GM18868 (cell line): ENCODE results near the gene DMXL2.
"Not testable (repeated sequence)": the region's sequence is repeated elsewhere in the genome, so short reads cannot be mapped to it uniquely, and the experiment has no call there.

Experiments
- ATAC-seq: cut with Tn5 transposase; IDR thresholded peaks from one replicate; pipeline ENCODE4 v1.9.1; 2021; ENCODE audit warnings: mild to moderate bottlenecking, moderate library complexity; ENCODE audit not compliant: unreplicated experiment

Gene DMXL2

DNA sequence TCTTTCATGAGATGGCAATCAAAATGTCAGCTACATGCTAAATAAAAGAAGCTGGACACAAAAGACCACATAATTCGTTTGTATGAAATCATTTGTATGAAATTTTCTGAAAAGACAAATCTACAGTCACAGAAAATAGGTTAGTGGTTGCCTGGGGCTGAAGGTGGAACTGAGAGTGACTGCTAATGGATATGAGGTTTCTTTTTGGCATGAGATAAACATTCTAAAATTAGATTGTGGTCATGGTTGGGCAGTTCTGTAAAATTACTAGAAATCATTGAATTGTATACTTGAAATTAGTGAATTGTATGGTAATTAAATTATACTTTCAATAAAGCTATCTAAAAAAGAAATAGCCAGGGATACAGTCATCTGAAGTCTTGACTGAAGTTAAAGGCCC lies 2.7 kb upstream of the DMXL2 start:
- peak; percentile 40 for ATAC-seq

DNA sequence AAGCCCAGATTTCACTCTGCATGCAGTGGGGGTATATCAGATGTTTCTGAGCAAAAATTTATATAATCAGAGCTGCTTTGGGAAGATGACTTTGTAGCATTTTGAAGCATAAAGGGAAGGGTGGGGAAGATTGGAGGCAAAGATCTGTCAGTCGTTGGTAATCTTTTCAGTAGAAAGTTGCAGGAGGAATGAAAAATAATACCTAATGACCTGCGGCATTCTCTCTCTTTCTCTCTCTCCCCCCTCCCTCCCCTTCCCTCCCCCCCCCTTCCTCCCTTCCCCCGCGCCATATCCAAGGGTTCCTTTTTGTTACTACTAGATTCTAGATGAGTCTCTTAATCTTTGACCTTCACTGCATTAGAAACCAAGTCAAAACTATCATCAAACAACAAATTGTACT lies 1.5 kb upstream of the DMXL2 start:
- no peak for ATAC-seq

DNA sequence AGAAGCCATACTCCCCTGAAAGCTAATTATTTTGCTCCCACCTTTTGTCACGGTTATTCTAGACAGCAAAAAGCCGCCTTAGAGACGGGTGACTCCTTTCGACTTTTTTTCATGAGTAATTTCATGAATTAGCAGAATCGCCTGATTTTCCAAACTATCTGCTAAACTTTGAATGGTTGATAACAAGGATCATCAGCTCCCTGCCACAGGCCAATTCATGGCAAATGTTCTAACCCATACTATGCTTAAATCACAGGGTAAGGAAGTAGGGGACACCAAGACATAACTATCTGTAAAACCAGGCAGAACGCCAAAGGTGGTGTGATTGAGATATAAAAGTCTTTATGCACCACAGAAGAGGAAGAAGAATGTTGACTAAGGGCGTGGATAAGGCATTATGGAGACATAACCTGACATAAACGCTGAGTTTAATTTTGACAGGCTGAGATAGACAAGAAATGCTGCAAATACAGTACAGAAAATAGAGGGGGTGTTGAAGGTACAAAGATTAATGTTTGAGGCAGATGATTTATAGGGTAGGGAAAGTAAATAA lies 891 bp upstream of the DMXL2 start:
- ATAC-seq = no peak

DNA sequence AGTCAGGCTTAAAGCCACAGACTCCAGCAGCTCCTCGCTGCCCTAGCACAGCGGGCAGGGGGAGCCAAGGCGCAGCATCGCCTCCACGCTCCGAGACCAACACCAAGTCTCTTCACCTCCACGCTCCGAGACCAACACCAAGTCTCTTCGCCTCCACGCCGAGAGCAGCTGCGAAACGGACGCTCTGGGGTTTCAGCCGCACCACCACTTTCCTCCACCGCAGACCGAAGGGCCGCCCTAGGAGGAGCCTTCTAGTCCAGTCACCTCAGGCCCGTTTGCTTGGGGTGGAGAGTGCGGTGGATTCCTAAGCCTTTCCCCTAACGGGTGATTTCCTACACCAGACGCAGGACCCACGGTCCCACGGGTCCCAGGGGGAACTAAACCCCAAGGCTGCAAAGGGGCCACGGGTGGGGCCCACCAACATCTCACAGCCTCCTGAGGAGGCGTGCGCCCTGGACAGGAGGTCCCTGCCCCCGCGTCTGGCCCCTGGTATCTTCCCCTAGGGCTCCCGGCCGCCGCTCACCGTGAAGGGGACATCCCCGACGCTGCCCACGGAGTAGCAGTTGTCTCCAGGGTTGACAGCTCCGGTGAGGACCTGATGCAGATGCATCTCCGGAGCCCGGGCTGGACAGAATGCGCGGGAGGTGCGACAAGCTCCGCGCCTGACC lies 501 bp downstream of the DMXL2 start:
- ATAC-seq = peak; percentile 35

DNA sequence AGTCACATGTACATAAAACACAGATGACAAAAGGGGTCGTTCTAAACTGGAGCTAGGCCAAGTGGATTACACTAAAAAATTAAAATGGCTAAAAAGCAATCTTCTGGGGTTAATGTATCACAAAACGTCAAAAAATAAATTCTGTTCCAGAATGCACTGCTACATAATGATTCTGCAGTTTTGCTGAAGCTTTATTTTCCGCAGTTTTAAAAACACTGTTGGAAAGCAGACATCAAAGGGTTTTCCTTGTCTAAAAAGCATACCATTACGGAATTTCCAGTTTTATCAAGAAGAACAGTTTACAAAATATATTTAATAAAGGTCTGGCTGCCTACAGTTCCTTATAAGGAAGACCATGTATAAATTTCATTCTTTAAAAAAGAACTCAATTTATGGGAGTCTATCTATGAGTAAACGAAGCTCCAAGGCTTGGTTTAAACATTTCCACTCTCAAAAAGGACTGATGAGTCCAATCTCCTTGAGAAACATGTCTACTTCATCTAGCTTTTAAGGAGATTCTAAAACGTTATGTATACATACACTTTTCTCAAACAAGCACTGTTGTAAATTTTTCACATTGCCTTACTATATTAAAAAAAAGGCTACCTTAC lies 1.3 kb downstream of the DMXL2 start:
- ATAC-seq = no peak

DNA sequence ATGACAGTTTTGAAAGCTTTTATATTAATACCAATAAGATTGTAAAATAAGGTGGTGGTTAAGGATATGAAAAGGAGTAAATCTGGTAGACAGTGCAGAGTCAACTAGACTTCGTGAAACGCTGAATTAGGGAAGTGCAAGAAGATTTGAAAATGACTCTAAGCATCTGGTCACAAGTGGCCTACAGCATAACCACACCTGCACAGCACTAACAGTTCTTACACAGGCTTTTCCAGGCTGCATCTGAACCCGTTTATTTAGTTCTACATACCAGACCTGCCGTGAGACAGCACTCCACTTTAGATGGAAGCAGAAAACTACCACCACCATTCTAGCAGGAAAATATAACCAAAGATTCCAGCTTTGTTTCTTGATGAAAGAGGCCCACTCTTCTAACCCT lies 1.9 kb downstream of the DMXL2 start:
- peak; percentile 35 for ATAC-seq

DNA sequence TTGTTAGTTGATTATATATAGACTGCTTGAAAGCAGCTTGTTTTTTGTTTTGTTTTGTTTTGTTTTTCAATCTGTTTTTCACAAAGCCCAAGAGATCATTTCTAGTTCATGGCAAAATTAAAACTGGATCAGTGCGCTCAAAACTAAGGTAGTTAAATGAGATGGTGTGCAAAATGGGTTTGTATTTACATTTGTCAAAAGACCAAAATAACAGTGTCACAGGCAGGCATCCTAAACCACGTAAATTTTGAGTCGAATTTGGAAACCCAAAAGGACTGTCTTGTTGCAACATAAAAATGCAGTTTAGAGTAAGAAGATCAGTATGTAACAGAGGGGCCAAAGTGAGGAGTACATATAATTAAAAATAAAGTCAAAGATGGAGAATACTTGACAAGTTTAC lies 2.4 kb downstream of the DMXL2 start:
- ATAC-seq = no peak

DNA sequence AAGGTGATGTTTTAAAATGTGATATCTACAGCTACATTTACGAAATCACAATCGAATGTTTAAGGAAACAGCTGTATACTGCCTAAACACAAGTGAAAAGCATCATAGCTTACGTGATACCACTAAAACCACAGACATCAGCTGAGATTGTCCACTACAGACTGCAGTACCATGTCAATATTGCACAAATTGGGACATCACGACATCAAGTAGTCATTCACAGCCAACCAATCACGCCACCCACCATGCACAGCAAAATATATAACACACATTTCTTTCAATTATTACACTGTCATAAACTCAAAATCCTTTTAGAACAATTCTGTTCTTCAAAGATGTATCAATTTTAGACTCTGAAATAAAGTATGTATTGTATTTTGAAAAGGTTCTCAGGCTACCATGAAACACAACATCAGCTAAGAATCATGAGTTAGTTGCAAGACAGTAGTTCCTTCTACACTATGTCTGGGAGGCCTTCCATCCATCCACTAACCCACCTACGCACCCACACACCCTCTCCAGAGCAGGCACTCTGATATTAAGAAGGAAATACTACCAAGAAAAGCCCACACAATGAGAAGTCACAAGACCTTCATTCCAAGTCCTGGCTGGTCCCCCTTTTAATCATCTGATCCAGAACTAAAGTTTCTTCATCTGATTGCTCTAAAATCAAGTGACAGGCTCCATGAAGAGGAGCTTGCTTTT lies 3.1 kb downstream of the DMXL2 start:
- ATAC-seq = no peak

DNA sequence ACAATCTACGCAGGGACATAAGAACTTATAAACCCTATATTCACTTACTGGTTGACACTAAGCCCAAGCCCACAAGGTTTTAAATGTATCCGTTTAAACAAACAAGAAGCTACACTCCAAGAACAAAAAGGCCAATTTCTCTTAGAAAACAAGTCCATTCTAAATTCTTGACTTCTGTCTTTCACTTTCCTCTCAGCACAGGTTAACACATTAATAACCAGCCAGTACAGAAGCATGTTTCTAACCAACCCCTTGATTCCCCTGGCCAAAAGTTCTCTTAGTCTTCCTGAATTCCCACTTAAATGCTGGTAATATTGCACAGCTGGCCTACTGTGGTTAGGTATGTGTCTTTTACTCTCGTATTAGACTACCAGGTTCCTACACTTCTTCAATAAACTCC lies 4.7 kb downstream of the DMXL2 start:
- no peak for ATAC-seq

DNA sequence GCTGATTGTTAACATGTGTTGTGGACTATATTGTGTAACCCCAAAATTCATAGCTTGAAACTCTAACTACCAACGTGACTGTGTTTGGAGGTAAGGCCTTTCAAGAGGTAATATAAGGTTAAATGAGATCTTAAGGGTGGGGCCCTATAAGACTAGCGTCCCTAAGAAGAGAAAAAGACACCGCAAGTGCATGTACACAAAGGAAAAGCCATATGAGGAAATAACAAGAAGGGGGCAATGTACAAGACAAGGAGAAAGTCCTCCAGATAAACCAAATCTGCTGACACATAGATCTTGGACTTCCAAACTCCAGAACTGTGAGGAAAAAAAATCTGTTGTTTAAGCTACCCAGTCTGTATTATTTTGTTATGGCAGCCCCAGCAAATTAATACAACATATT lies 8.6 kb downstream of the DMXL2 start:
- ATAC-seq = no peak

DNA sequence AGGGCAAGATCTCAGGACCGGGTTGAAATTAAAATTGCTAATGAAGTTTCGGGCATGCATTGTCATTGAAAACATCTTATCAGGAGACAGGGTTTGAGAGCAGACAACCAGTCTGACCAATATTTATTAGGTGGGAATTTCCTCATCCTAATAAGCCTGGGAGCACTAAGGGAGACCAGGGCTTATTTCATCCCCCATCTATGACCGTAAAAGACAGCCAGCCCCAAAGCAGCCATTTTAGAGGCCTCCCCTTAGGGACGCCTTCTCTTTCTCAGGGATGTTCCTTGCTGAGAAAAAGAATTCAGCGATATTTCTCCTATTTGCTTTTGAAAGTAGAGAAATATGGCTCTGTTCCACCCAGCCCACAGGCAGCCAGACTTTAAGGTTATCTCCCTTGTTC lies 9.9 kb downstream of the DMXL2 start:
- not testable (repeated sequence) for ATAC-seq

DNA sequence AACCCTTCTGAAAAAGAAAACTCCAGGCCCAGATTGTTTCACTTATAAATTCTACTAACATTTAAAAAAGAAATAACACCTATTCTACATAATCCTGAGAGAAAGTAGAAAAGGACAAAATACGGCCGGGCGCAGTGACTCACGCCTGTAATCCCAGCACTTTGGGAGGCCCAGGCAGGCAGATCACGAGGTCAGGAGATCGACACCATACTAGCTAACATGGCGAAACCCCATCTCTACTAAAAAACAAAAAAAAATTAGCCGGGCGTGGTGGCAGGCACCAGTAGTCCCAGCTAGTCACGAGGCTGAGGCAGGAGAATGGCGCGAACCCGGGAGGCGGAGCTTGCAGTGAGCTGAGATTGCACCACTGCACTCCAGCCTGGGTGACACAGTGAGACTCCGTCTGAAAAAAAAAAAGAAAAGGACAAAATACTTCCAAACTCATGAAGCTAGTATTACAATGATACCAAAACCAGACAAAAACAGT lies 19.1 kb downstream of the DMXL2 start:
- not testable (repeated sequence) for ATAC-seq

DNA sequence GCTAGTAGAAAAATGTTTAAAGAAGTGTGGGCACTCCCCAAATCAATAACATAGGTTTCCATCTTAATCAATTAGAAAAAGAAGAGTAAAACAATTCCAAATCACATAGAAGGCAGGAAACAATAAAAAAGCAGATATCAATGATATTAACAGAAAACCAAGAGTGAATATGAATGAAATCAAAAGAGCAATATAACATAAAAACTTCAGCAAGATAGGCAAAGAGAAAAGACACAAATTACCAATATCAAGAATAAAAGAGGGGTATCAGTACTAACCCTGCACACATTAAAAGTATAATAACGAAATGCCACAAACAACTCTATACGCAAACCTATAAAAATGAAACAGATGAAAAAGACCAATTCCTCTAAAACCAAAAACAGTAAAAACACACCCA lies 19.6 kb downstream of the DMXL2 start:
- no peak for ATAC-seq

DNA sequence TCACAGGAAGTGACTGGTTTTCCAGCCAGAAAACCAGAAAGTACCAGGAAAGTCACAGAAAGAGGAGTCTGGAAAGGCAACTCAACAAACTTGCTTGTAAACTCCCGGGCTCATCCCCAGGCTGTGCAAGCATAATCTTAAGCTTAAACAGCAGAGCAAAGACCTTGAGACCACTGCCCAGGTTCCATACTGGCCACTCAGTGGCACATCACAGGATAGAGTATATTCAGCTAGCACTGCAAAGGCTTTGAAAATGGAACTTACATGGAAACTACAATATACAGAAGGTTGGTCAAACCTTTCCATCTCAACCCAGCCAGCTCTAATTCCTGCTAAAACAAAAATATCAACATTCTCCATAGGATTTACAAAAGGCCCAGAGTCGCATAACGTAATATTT lies 20.1 kb downstream of the DMXL2 start:
- ATAC-seq = no peak

DNA sequence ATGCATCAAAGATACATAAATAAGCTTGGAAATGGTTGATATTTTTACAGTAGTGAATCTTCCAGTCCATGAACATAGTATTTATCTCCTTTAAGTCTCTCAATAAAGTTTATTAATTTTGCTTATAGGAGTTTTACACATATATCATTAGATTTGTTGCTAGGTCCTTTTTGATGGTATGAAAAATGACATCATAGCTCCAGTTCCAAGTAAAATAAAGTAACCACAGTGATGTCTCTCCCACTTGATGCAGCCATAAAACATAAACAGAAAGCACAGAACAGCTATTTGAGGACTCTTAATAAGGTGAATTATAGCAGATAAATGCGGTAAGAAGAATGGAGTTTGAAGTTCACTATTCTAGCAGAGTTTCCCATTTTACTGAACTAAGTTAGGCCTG lies 20.8 kb downstream of the DMXL2 start:
- ATAC-seq = no peak

DNA sequence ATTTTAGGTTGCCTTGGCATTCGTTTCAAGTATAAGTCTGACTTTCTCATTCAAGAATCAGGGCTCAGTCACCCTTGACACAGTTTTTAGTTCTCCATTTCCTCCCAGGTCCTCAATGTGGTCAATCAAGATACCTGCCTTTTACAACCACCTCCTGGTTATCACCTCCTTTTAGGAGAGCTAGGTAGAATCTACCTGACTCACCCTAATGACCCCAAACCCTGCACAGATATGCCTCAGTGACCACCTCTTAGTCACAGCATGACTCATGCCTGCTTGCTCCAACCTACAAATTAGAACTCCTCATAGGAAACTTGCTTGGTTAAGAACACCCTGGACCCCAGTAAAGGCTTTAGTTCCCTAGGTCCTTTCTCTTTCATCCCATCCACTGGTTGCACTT lies 22.5 kb downstream of the DMXL2 start:
- no peak for ATAC-seq

DNA sequence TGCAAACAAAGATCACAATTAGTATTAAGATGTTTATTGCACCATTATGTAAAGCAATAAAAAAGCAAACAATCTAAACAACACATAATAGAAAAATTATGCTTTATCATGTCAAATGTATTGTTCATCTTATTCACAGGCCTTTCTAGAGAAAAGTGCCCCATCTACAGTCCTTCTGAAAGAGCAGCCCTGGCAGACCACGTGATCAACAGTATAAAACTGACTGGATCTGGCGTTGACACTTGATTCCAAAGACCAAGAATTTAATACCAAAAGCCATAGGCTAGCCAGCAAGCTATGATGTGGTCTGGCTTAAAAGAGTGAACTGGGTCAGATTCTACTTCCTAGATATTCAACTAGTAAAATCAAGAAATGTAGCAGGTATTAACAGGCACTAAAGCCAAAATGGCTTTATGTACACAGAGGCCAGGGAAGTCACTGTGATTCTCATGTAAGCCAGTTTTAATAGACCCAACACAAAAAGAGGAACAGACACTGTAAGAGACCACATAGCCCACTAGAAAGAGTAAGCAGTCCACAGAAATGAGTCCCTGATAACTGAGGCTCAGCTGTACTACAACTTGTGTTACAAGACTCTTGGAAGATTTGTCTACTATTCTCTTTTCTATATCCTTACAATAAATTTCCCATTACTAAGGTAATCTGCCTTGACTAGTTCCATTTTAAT lies 32.5 kb downstream of the DMXL2 start:
- peak; percentile 71 for ATAC-seq

DNA sequence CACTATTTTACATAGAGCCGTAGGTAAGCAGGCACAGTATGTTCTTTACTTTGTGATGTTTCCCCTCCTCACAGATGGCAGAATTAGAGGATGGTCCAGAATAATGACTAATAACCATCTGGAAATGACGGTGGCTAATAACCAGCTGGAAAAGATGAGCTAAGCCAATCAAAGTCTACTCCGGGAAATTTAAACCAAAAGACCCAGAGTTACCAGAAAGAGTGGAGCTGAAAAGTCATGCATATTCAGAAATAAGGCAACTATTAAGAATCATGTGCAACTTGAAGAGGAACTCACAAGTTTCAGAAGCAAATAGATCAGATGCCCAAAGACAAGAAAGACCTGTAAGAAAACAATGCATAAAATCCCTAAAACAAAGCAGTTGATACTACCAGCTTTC lies 33.6 kb downstream of the DMXL2 start:
- no peak for ATAC-seq

DNA sequence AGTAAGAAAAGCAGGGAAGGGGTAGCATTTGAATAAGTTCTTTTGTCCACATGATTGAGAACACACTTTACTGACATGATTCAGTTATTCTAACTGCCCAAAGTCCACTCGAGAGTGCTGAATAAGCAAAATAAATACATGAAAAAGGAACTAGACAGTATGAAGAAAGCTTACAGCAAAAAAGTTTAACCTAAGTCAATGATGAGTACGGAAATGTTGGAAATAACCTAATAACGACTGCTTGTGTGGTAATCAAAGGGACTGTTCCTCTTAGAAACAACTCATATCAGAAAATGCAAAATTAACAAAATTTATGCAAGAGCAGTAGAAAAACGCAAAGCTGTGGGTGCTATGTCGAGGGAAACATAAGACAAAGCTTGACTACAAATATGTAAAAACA lies 36.6 kb downstream of the DMXL2 start:
- ATAC-seq = no peak

DNA sequence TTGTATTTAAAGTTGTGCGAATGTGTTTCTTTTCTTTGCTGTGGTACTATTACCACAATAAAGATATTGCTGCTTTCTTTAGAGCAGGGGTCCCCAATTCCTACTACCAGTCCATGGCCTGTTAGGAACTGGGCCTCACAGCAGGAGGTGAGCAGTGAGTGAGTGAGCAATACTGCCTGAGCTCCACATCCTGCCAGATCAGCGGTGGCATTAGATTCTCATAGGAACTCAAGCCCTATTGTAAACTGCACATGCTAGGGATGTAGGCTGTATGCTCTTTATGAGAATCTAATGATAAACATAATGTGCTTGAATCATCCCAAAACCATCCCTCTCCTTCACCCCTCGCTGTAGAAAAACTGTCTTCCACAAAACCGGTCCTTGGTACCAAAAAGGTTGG lies 41.6 kb downstream of the DMXL2 start:
- no peak for ATAC-seq

DNA sequence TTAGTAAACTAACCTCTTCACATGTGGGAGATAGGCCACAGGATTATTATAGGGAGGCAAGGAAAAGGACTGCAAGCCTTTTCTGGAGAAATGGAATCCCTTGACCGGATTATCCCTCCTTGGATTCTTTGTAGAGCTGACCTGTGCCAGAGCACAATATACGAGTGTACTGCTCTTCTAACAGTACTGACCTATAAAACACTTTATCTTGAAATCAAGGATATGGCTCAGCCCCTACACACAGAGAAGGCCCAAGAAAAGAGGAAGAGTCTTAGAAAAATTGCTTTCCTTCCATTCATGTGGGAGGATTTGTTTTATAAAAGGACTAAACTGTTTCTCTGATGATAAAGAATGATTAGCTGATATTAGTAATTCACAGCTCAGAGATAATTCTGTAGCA lies 42.2 kb downstream of the DMXL2 start:
- no peak for ATAC-seq
